ENCODE measurements around the gene ATF6.

DNA sequence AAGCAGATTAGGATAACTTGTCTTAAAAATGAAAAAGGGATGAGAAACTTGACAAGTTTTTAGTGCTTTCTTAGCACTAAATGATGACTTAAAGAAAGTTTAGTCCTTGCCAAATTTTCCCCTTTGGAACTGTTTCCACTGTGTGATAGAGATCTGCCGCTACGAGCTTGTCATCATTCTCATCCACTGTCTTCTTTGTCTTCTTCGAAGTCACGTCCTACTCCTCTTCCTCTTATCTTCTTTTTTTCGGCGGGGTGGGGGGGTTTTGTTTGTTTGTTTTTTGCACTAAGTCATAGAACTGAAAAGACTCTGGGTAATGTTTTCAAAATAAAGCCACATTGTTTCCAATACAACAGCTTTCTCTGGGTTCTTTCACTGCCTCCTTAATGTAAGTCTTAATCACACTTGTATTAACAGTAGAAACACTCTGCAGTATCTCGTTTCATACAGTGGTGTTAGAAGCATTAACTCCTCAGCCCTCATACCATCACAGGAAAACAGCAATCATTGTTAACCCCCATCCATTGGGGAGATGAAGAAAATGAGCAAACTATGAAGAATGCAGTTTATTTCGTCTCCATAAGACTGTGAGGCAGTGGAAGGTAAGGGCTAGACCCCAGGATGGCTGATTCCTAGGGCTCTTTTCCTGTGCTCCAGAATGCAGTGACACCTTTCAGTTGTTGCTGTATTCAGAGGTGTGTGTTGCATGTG, 175.8 kb downstream of the ATF6 start:
- TF ChIP-seq EP300 (IDR thresholded peaks at IDR 0.05) (no peak), POLR2A (IDR thresholded peaks at IDR 0.05) (no peak)
- TF ChIP-seq, protein P1, sequence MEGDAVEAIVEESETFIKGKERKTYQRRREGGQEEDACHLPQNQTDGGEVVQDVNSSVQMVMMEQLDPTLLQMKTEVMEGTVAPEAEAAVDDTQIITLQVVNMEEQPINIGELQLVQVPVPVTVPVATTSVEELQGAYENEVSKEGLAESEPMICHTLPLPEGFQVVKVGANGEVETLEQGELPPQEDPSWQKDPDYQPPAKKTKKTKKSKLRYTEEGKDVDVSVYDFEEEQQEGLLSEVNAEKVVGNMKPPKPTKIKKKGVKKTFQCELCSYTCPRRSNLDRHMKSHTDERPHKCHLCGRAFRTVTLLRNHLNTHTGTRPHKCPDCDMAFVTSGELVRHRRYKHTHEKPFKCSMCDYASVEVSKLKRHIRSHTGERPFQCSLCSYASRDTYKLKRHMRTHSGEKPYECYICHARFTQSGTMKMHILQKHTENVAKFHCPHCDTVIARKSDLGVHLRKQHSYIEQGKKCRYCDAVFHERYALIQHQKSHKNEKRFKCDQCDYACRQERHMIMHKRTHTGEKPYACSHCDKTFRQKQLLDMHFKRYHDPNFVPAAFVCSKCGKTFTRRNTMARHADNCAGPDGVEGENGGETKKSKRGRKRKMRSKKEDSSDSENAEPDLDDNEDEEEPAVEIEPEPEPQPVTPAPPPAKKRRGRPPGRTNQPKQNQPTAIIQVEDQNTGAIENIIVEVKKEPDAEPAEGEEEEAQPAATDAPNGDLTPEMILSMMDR (IDR thresholded peaks at IDR 0.05), result no peak
